Liver (tissue), 3 donors: ENCODE results near the gene VWF.
"Not testable (repeated sequence)": the region's sequence is repeated elsewhere in the genome, so short reads cannot be mapped to it uniquely, and the experiment has no call there.

ENCODE experiments used
- EGR1 ChIP-seq, 2 donors: IDR thresholded peaks; 2 replicates each; pipeline ENCODE4 v1.6.1; 2016 to 2018; ENCODE audit warnings: antibody characterized with exemption in 2 of 2, low read depth in 2 of 2
- FOXA1 ChIP-seq: IDR thresholded peaks from 2 replicates; pipeline ENCODE4 v1.6.1; 2016; ENCODE audit warnings: antibody characterized with exemption
- HNF4A ChIP-seq, 2 donors: conservative IDR thresholded peaks; 2 replicates each; pipeline ENCODE4 v1.6.1; 2016; ENCODE audit warnings: antibody characterized with exemption in 2 of 2, mild to moderate bottlenecking in 2 of 2
- HNF4G ChIP-seq: IDR thresholded peaks from 2 replicates; pipeline ENCODE4 v1.6.1; 2016; ENCODE audit warnings: antibody characterized with exemption
- JUND ChIP-seq, 2 donors: IDR thresholded peaks; 2 replicates each; pipeline ENCODE4 v1.6.1; 2016; ENCODE audit warnings: antibody characterized with exemption in 2 of 2
- RAD21 ChIP-seq, 2 donors: IDR thresholded peaks; 2 replicates each; pipeline ENCODE4 v1.6.1; 2016; ENCODE audit warnings: antibody characterized with exemption in 2 of 2, mild to moderate bottlenecking in 2 of 2
- SP1 ChIP-seq: IDR thresholded peaks from 2 replicates; pipeline ENCODE4 v1.6.1; 2018; ENCODE audit warnings: antibody characterized with exemption, mild to moderate bottlenecking
- TAF1 ChIP-seq: conservative IDR thresholded peaks from 2 replicates; pipeline ENCODE4 v1.6.1; 2016; ENCODE audit warnings: antibody characterized with exemption, mild to moderate bottlenecking
- YY1 ChIP-seq: IDR thresholded peaks from 2 replicates; pipeline ENCODE4 v1.6.1; 2016; ENCODE audit warnings: antibody characterized with exemption, mild to moderate bottlenecking
- TF ChIP-seq, protein P1 (sequence below): fragments of 150-350 bp; IDR thresholded peaks from 2 replicates; pipeline ENCODE4 v1.5.1; 2017; ENCODE audit warnings: improper control_type of control experiment, low read depth, low read length; ENCODE audit not compliant: missing input control
- TF ChIP-seq, protein P2 (sequence below): IDR thresholded peaks from 2 replicates; pipeline ENCODE4 v1.6.1; 2016; ENCODE audit warnings: antibody characterized with exemption, mild to moderate bottlenecking
- TF ChIP-seq, protein P3 (sequence below): IDR thresholded peaks from 2 replicates; pipeline ENCODE4 v1.6.1; 2016; ENCODE audit warnings: antibody characterized with exemption
- TF ChIP-seq, protein P4 (sequence below): IDR thresholded peaks from 2 replicates; pipeline ENCODE4 v1.6.1; 2016; ENCODE audit warnings: antibody characterized with exemption
- TF ChIP-seq, protein P5 (sequence below): IDR thresholded peaks from 2 replicates; pipeline ENCODE4 v1.6.1; 2016; ENCODE audit warnings: antibody characterized with exemption
- donor health status: healthy.
- donor health status: healthy.

DNA sequence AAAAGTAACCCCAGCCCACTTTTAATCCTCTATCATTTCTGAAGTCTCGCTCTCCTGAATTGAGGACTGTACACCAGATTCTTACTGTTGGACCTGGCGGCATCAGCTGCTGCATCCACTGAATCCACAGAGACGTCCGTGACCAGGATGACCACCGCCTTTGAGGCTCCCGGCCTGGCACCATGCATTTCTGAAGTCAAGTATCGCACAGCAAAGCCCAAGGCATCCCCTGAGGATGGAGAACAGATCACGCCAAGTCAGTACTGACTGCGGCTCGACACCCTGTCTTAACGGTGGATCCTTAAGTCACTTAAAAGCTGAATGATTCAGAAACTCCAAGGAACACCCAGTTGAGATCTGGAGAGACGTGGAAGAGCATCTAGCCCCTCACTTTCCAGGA, 108.5 kb downstream of the VWF start:
- TF ChIP-seq, protein P1, sequence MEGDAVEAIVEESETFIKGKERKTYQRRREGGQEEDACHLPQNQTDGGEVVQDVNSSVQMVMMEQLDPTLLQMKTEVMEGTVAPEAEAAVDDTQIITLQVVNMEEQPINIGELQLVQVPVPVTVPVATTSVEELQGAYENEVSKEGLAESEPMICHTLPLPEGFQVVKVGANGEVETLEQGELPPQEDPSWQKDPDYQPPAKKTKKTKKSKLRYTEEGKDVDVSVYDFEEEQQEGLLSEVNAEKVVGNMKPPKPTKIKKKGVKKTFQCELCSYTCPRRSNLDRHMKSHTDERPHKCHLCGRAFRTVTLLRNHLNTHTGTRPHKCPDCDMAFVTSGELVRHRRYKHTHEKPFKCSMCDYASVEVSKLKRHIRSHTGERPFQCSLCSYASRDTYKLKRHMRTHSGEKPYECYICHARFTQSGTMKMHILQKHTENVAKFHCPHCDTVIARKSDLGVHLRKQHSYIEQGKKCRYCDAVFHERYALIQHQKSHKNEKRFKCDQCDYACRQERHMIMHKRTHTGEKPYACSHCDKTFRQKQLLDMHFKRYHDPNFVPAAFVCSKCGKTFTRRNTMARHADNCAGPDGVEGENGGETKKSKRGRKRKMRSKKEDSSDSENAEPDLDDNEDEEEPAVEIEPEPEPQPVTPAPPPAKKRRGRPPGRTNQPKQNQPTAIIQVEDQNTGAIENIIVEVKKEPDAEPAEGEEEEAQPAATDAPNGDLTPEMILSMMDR: not testable (repeated sequence)
- TF ChIP-seq, protein P2, sequence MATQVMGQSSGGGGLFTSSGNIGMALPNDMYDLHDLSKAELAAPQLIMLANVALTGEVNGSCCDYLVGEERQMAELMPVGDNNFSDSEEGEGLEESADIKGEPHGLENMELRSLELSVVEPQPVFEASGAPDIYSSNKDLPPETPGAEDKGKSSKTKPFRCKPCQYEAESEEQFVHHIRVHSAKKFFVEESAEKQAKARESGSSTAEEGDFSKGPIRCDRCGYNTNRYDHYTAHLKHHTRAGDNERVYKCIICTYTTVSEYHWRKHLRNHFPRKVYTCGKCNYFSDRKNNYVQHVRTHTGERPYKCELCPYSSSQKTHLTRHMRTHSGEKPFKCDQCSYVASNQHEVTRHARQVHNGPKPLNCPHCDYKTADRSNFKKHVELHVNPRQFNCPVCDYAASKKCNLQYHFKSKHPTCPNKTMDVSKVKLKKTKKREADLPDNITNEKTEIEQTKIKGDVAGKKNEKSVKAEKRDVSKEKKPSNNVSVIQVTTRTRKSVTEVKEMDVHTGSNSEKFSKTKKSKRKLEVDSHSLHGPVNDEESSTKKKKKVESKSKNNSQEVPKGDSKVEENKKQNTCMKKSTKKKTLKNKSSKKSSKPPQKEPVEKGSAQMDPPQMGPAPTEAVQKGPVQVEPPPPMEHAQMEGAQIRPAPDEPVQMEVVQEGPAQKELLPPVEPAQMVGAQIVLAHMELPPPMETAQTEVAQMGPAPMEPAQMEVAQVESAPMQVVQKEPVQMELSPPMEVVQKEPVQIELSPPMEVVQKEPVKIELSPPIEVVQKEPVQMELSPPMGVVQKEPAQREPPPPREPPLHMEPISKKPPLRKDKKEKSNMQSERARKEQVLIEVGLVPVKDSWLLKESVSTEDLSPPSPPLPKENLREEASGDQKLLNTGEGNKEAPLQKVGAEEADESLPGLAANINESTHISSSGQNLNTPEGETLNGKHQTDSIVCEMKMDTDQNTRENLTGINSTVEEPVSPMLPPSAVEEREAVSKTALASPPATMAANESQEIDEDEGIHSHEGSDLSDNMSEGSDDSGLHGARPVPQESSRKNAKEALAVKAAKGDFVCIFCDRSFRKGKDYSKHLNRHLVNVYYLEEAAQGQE: not testable (repeated sequence)
- TF ChIP-seq JUND (IDR thresholded peaks at IDR 0.05); TAF1; RAD21 (IDR thresholded peaks at IDR 0.05); YY1; FOXA1; HNF4A (conservative IDR thresholded peaks at IDR 0.05); EGR1 (IDR thresholded peaks at IDR 0.05; ENCODE audit: low read depth in 2 of 2); SP1; HNF4G: not testable (repeated sequence)
- TF ChIP-seq, protein P3, sequence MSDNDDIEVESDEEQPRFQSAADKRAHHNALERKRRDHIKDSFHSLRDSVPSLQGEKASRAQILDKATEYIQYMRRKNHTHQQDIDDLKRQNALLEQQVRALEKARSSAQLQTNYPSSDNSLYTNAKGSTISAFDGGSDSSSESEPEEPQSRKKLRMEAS: not testable (repeated sequence)
- TF ChIP-seq, protein P4, sequence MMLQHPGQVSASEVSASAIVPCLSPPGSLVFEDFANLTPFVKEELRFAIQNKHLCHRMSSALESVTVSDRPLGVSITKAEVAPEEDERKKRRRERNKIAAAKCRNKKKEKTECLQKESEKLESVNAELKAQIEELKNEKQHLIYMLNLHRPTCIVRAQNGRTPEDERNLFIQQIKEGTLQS: not testable (repeated sequence)
- TF ChIP-seq, protein P5, sequence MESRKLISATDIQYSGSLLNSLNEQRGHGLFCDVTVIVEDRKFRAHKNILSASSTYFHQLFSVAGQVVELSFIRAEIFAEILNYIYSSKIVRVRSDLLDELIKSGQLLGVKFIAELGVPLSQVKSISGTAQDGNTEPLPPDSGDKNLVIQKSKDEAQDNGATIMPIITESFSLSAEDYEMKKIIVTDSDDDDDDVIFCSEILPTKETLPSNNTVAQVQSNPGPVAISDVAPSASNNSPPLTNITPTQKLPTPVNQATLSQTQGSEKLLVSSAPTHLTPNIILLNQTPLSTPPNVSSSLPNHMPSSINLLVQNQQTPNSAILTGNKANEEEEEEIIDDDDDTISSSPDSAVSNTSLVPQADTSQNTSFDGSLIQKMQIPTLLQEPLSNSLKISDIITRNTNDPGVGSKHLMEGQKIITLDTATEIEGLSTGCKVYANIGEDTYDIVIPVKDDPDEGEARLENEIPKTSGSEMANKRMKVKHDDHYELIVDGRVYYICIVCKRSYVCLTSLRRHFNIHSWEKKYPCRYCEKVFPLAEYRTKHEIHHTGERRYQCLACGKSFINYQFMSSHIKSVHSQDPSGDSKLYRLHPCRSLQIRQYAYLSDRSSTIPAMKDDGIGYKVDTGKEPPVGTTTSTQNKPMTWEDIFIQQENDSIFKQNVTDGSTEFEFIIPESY: not testable (repeated sequence)
